GM18867 (cell line): ENCODE data around the gene DCAF17.

Source experiments
- ATAC-seq: cut with Tn5 transposase; IDR thresholded peaks from one replicate; pipeline ENCODE4 v1.9.1; 2021; ENCODE audit warnings: mild to moderate bottlenecking, moderate library complexity; ENCODE audit not compliant: unreplicated experiment

The DCAF17 gene, protein sequence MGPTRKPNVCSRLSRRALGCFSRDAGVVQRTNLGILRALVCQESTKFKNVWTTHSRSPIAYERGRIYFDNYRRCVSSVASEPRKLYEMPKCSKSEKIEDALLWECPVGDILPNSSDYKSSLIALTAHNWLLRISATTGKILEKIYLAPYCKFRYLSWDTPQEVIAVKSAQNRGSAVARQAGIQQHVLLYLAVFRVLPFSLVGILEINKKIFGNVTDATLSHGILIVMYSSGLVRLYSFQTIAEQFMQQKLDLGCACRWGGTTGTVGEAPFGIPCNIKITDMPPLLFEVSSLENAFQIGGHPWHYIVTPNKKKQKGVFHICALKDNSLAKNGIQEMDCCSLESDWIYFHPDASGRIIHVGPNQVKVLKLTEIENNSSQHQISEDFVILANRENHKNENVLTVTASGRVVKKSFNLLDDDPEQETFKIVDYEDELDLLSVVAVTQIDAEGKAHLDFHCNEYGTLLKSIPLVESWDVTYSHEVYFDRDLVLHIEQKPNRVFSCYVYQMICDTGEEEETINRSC

DNA sequence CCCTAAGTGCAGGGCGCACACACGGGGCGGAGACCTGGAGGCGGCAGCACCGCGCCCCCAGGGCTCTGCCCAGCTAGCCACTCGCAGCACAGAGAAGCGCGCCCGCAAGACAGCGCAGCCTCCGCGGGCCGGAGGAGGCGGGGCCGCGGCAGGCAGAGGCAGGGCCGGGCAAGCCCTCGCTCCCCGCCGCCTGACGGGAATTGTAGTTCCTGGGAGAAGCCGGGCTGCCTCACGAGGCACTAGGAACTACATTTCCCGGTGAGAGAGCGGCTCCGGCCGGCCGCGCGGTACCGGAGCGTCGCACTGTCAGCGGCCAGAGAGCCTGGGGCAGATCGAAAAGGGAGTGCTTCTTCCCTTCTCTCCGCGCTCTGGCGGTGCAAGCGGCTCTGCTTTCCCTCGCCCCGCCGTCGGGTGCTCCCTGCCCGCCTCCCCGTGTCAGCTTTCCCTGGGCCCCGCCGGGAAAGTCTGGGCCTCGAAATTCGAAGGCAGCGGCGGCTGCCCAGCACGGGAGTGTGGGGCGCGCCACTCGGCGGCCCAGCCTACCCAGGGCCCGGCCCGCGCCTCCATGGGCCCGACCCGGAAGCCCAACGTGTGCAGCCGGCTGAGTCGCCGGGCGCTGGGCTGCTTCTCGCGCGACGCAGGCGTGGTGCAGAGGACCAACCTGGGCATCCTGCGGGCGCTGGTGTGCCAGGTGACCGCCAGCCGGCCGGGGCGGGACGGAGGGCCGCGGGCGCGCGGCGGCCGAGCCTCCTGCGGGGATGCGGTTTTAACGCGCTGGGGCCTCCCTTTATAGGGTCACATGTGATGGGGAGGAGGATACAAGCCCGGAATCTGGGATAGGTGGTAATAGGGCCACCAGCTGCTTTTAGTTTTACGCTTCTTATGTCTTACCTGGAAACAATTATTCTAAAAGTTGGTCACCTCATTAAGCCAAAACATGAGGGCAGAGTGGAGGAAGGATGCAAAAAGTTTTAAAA lies at the start of gene DCAF17:
Gene DCAF17 (plus strand): TSS at position 214 of the 977 bp plus-strand sequence. CDS start 352 bp downstream, at position 566.
- peak; percentile 91 for ATAC-seq

GRCh38 chr2:171386627-171387026 lies 47.4 kb upstream of the DCAF17 start:
- ATAC-seq, result no peak

DNA sequence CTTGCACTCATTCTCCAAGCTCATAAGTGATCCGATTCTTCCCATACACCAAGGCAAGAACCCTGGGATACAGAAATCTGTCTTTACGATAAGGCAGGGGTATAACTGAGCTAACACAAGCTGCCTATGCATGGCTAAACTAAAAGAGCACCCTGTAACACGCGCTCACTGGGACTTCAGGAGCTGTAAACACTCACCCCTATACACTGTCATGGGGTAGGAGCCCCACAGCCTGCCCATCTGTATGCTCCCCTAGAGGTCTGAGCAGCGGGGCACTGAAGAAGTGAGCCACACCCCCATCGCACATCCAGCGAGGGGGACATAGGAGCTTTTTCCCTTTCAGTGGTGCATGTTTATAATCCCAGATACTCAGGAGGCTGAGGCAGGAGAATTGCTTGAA lies 47.0 kb upstream of the DCAF17 start:
- ATAC-seq, result no peak

- peak; percentile 50 for ATAC-seq
Measured at GRCh38 chr2:171389325-171389724, 44.7 kb upstream of the DCAF17 start.

- ATAC-seq, result peak; percentile 6
Measured at GRCh38 chr2:171389780-171390179, 44.2 kb upstream of the DCAF17 start.

DNA sequence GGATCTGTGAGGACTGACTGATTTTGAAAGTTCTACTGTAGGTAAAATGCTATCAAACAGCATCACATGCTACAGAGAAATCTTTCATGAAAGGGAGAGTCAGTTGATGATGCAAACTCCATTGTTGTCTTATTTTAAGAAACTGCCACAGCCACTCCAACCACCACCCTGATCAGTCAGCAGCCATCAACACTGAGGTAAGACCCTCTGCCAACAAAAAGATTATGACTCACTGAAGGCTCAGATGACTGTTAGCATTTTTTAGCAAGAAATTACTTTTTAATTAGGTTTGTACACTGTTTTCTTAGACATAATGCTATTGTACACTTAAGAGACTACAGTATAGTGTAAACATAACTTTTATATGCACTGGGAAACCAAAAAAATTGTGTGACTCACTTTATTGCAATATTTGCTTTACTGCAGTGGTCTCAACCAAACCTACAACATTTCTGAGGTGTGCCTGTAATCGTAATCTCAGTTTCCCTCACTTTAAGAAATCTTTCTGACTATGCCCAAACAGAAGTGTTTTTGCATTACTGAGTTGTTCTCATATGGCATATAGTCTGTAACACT lies 43.0 kb upstream of the DCAF17 start:
- ATAC-seq, result no peak

DNA sequence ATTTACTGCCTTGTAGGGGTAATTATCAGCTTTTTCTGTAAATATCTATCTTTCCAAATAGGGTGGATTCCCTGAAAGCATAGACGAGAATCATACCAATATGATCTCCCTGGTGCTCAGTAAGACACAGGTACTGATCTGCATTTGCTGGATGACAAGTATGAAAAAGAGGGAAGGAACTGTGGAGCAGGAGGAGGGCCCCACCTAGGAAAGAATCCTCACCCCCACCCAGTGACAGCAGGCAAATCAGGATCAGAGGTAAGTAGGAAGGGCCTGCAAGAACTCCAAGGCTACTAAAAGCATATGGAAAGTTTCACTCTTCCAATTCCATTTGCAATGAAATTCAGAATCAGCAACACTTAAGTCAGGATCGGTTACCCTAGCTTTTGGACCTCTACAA lies 42.5 kb upstream of the DCAF17 start:
- no peak for ATAC-seq

DNA sequence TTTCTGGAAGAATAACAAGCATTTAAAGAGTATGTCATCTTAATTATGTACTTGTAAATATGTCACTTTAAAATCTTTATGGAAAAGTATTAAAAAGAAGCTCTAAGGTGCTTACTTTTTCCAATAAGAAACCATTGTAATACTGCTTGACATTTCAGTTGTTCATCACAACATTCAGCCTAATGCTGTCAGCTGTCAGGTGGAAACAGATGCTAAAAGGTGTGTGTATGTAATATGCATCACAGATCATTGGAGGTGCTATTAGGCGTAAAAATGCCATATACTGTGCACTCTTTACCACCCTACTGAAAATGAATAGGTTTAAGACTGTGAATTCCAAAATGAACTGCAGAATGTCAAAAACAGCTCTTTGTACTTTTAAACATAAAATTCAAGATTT lies 40.5 kb upstream of the DCAF17 start:
- ATAC-seq, result no peak

- no peak for ATAC-seq
Measured at GRCh38 chr2:171394164-171394740, 39.8 kb upstream of the DCAF17 start.

GRCh38 chr2:171399292-171399691 lies 34.7 kb upstream of the DCAF17 start:
- no peak for ATAC-seq

DNA sequence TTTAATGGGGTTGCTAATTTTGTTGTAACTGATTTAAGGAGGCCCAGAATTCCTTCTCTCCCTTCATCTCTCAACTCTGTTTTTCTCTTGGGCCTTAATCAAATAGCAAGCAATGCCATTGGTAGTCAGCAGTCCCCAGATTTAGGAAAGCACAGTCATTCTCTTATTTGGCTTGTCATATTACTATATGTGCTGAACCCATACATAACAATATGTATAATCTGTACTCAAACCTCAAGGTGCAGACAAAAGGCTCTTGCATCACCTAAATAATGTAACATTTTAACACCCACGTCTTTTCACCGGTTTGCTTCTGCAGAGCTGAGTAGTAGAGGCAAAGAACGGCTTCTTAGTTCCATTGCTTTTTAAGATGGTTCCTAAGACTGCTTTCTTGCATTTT lies 33.6 kb upstream of the DCAF17 start:
- no peak for ATAC-seq

- ATAC-seq, result no peak
Measured at GRCh38 chr2:171401947-171402346, 32.1 kb upstream of the DCAF17 start.

- no peak for ATAC-seq
Measured at GRCh38 chr2:171402906-171403580, 31.0 kb upstream of the DCAF17 start.

GRCh38 chr2:171404261-171404660 lies 29.8 kb upstream of the DCAF17 start:
- ATAC-seq, result no peak

DNA sequence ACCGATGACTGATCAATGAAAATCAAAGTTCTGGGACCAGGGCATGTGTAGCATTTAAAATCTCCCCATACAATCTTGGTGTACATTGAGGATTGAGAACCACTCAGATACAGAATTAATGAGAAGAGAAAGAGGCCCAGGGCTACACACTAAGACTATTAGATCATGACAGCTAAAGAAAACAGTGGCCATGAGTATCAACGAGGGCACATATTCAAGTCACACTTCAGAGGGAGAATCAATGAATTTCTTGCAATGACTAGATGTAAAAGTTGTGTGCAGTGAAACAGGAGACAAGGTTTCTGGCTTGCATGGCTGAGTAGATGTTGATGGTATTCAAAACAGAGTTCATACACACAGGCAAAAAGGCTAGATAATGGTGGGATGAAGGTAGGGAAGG lies 29.3 kb upstream of the DCAF17 start:
- no peak for ATAC-seq

GRCh38 chr2:171405546-171405945 lies 28.5 kb upstream of the DCAF17 start:
- no peak for ATAC-seq

DNA sequence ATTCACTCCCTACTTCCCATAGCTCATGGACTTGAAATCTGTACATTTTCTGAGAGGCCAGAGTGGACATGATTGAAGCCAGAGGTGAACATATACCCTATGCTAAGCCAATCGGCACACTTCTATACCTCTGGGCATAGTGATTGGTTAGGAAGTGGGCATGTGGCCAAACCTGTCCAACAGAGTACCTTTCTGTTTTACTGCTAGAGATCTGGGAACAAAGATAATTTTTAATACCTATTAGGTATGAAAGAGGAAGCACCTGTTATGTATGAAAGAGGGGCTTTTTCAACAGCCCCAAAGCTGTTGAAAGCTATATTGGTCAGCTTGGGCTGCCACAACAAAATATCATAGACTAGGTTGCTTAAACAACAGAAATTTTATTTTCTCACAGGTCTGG lies 28.0 kb upstream of the DCAF17 start:
- ATAC-seq, result peak; percentile 39

- peak; percentile 74 for ATAC-seq
Measured at GRCh38 chr2:171407030-171407675, 26.9 kb upstream of the DCAF17 start.

DNA sequence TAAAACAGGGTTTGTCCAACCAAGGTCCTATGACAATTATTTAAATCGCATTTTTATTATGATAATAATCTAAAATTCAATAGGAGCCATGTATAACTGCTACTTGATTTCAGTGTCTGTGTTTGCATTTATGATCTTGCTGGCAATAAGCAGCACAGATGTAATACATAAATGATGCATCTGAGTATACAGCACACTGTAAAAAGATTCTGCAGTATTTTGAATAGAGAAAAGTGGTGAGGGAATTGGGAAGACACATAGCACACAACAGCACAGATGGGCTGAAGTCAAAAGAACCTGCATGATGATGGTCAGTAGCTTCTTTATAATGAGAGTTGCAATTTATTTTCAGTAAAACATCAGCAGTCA lies 26.4 kb upstream of the DCAF17 start:
- no peak for ATAC-seq
